H9 (cell line): ENCODE data around the gene XPR1. TPM values are rescaled to one million over a fixed set of nuclear protein-coding genes. Genes with fewer than 3 reads are reported as not detected.

Experiments
- DNase-seq: peaks from one replicate; pipeline ENCODE4 v3.0.0-alpha.2; 2017
- H2AFZ ChIP-seq: one replicate; pipeline ENCODE4 v1.6.1; 2013; ENCODE audit warnings: mild to moderate bottlenecking, low read length, control low read depth, moderate library complexity
- H2AK5ac ChIP-seq: 2 replicates; pipeline ENCODE4 v1.6.1; 2013; ENCODE audit warnings: low read length, control low read depth, mixed read lengths; ENCODE audit not compliant: insufficient read length
- H2BK120ac ChIP-seq: one replicate; pipeline ENCODE4 v1.6.1; 2013; ENCODE audit warnings: low read depth, mild to moderate bottlenecking, low read length, control low read depth, inconsistent platforms; ENCODE audit not compliant: poor library complexity, severe bottlenecking
- H2BK12ac ChIP-seq: 2 replicates; pipeline ENCODE4 v1.6.1; 2013; ENCODE audit warnings: low read length, control low read depth, mixed read lengths, low read depth; ENCODE audit not compliant: insufficient read length
- H2BK15ac ChIP-seq: 2 replicates; pipeline ENCODE4 v1.6.1; 2013; ENCODE audit warnings: low read depth, low read length, control low read depth
- H2BK20ac ChIP-seq: one replicate; pipeline ENCODE4 v1.6.1; 2013; ENCODE audit warnings: low read depth, mild to moderate bottlenecking, low read length, control low read depth, inconsistent platforms; ENCODE audit not compliant: poor library complexity, severe bottlenecking
- H2BK5ac ChIP-seq: 2 replicates; pipeline ENCODE4 v1.6.1; 2013; ENCODE audit warnings: low read length, control low read depth, mixed read lengths; ENCODE audit not compliant: insufficient read length
- H3K14ac ChIP-seq: 2 replicates; pipeline ENCODE4 v1.6.1; 2013; ENCODE audit warnings: low read length, control low read depth; ENCODE audit not compliant: insufficient read depth
- H3K18ac ChIP-seq: 2 replicates; pipeline ENCODE4 v1.6.1; 2013; ENCODE audit warnings: low read depth, mild to moderate bottlenecking, mixed read lengths, low read length, control low read depth; ENCODE audit not compliant: insufficient read length
- H3K23ac ChIP-seq: 2 replicates; pipeline ENCODE4 v1.6.1; 2013; ENCODE audit warnings: low read length, control low read depth, mixed read lengths, low read depth; ENCODE audit not compliant: insufficient read length
- H3K23me2 ChIP-seq: 2 replicates; pipeline ENCODE4 v1.6.1; 2013; ENCODE audit warnings: low read depth, mild to moderate bottlenecking, mixed read lengths, low read length, control low read depth; ENCODE audit not compliant: insufficient read length, poor library complexity, severe bottlenecking
- H3K27ac ChIP-seq: 2 replicates; pipeline ENCODE4 v1.5.1; 2013; ENCODE audit warnings: low read length, control low read depth, mixed read lengths, low read depth; ENCODE audit not compliant: insufficient read length
- H3K27me3 ChIP-seq: 2 replicates; pipeline ENCODE4 v1.6.1; 2013; ENCODE audit warnings: low read length, control low read depth, inconsistent platforms; ENCODE audit not compliant: insufficient read depth
- H3K4ac ChIP-seq: 2 replicates; pipeline ENCODE4 v1.6.1; 2013; ENCODE audit warnings: low read depth, mild to moderate bottlenecking, control low read depth, inconsistent platforms, low read length, moderate library complexity
- H3K4me1 ChIP-seq: 2 replicates; pipeline ENCODE4 v1.6.1; 2013; ENCODE audit warnings: low read length, control low read depth, inconsistent platforms; ENCODE audit not compliant: insufficient read depth
- H3K4me2 ChIP-seq: 2 replicates; pipeline ENCODE4 v1.6.1; 2013; ENCODE audit warnings: low read length, control low read depth, mixed read lengths; ENCODE audit not compliant: insufficient read length, insufficient read depth
- H3K56ac ChIP-seq: 2 replicates; pipeline ENCODE4 v1.6.1; 2013; ENCODE audit warnings: low read depth, mild to moderate bottlenecking, mixed read lengths, low read length, control low read depth; ENCODE audit not compliant: insufficient read length
- H3K79me1 ChIP-seq: 2 replicates; pipeline ENCODE4 v1.6.1; 2013; ENCODE audit warnings: low read depth, mild to moderate bottlenecking, moderate library complexity, low read length, control low read depth, inconsistent platforms; ENCODE audit not compliant: insufficient read depth, poor library complexity, severe bottlenecking
- H3K79me2 ChIP-seq: 2 replicates; pipeline ENCODE4 v1.6.1; 2013; ENCODE audit warnings: low read length, control low read depth, inconsistent platforms; ENCODE audit not compliant: insufficient read depth
- H3K9ac ChIP-seq: 2 replicates; pipeline ENCODE4 v1.6.1; 2013; ENCODE audit warnings: low read length, control low read depth, mixed read lengths; ENCODE audit not compliant: insufficient read length; ENCODE audit errors: extremely low read depth
- H3K9me3 ChIP-seq: one replicate; pipeline ENCODE4 v1.6.1; 2013; ENCODE audit warnings: low read depth, low read length, inconsistent platforms; ENCODE audit not compliant: control insufficient read depth
- H3T11ph ChIP-seq: one replicate; pipeline ENCODE4 v1.6.1; 2013; ENCODE audit warnings: mild to moderate bottlenecking, low read length, control low read depth, inconsistent platforms
- H4K20me1 ChIP-seq: one replicate; pipeline ENCODE4 v1.6.1; 2013; ENCODE audit not compliant: control insufficient read depth, insufficient read length, insufficient read depth
- H4K5ac ChIP-seq: 2 replicates; pipeline ENCODE4 v1.6.1; 2013; ENCODE audit warnings: low read depth, mild to moderate bottlenecking, mixed read lengths, low read length, control low read depth; ENCODE audit not compliant: insufficient read length
- H4K8ac ChIP-seq: replicated peaks from 2 replicates; pipeline ENCODE4 v1.6.1; 2013; ENCODE audit warnings: low read length, control low read depth, mixed read lengths, low read depth; ENCODE audit not compliant: insufficient read length
- H4K91ac ChIP-seq: 2 replicates; pipeline ENCODE4 v1.6.1; 2013; ENCODE audit warnings: low read depth, mild to moderate bottlenecking, moderate library complexity, mixed read lengths, low read length, control low read depth; ENCODE audit not compliant: insufficient read length
- H3K27ac Mint-ChIP-seq, 3 experiments: 2 replicates in 2 of 3; 3 replicates in 1 of 3; pipeline ENCODE4 v1.8.0; 2020 to 2021; ENCODE audit warnings: mixed read lengths in 3 of 3, mild to moderate bottlenecking in 1 of 3, moderate library complexity in 1 of 3
- H3K27me3 Mint-ChIP-seq: 2 replicates; pipeline ENCODE4 v1.8.0; 2021; ENCODE audit warnings: low read depth, mild to moderate bottlenecking, moderate library complexity, mixed read lengths
- H3K36me3 Mint-ChIP-seq, 3 experiments: 2 replicates in 2 of 3; 3 replicates in 1 of 3; pipeline ENCODE4 v1.8.0; 2020 to 2021; ENCODE audit warnings: low read depth in 3 of 3, mixed read lengths in 3 of 3; ENCODE audit not compliant: insufficient read depth in 1 of 3
- H3K4me1 Mint-ChIP-seq, 2 experiments: 2 replicates each; pipeline ENCODE4 v1.8.0; 2020; ENCODE audit warnings: mixed read lengths in 2 of 2
- H3K4me3 Mint-ChIP-seq, 2 experiments: 2 replicates in 1 of 2; 3 replicates in 1 of 2; pipeline ENCODE4 v1.8.0; 2020 to 2021; ENCODE audit warnings: mild to moderate bottlenecking in 2 of 2, mixed read lengths in 2 of 2, moderate library complexity in 1 of 2
- H3K9me3 Mint-ChIP-seq, 2 experiments: 2 replicates in 1 of 2; 3 replicates in 1 of 2; pipeline ENCODE4 v1.8.0; 2020; ENCODE audit warnings: mild to moderate bottlenecking in 2 of 2, mixed read lengths in 2 of 2, moderate library complexity in 1 of 2
- CTCF ChIP-seq: fragments of 200-600 bp; sonication (generic); conservative IDR thresholded peaks from 3 replicates; pipeline ENCODE4 v1.8.0; 2021; ENCODE audit warnings: antibody characterized with exemption, mild to moderate bottlenecking
- WGBS: extraction: QIAGEN DNeasy Blood & Tissue Kit; methylation state at CpG from one replicate; pipeline ENCODE4 v1.1.7; 2013; ENCODE audit warnings: missing lambda C conversion rate, low lambda C conversion rate, mixed read lengths; ENCODE audit not compliant: insufficient read length; ENCODE audit errors: extremely low coverage; 5-methylcytosine and 5-hydroxymethylcytosine counted together
- total RNA-seq: library from RNA; stranded (reverse); gene quantifications from 2 replicates; pipeline ENCODE4 v1.2.1, GENCODE V29; 2021

The XPR1 gene
- total RNA-seq, 1 experiment from 2014 or later, result 34.1 TPM

- H3K79me2 ChIP-seq, result no peaks in the 10 kb centered on the region; the same call in 1 of the 2 replicates
- H2BK15ac ChIP-seq, result no peak overlapping the region
- H3K4me1 ChIP-seq, result no peaks in the 10 kb centered on the region
- H3K56ac ChIP-seq, result no peak overlapping the region
- Mint-ChIP-seq H3K9me3 (peaks cover 7 to 9% of the 10 kb centered on the region in 2 experiments), H3K27ac (peak overlapping the region in 2 of 3 experiments; percentile 50 to 78; a peak in 3 of 7 replicates), H3K27me3 (no peaks in the 10 kb centered on the region), H3K4me1 (peaks cover 25 to 30% of the 10 kb centered on the region in 2 experiments), H3K36me3 (peaks cover 1 to 13% (median 9%) of the 10 kb centered on the region in 3 experiments; a peak in 5 of 7 replicates), H3K4me3 (no peak overlapping the region; a peak in 1 of 5 replicates)
- no peaks in the 10 kb centered on the region for H3K79me1 ChIP-seq
- no peak overlapping the region for H3K9ac ChIP-seq
- H3K4ac ChIP-seq, result no peak overlapping the region
- no peak for DNase-seq
- no peak overlapping the region for H2BK20ac ChIP-seq
- H3T11ph ChIP-seq, result no peak overlapping the region
- H3K23ac ChIP-seq, result no peak overlapping the region
- no CpG with 5 or more reads among the region's 1 CpG for WGBS
- no peaks in the 10 kb centered on the region for H3K23me2 ChIP-seq
- no peaks in the 10 kb centered on the region for H3K9me3 ChIP-seq
- no peak overlapping the region for H3K14ac ChIP-seq
- H3K4me2 ChIP-seq, result no peak overlapping the region
- H4K91ac ChIP-seq, result no peak overlapping the region
- H4K8ac ChIP-seq, result no peak overlapping the region
- H2BK5ac ChIP-seq, result no peak overlapping the region
- no peak overlapping the region for H3K27ac ChIP-seq
- no peak for TF ChIP-seq CTCF
- no peaks in the 10 kb centered on the region for H3K27me3 ChIP-seq
- no peak overlapping the region for H4K5ac ChIP-seq
- H3K18ac ChIP-seq, result no peak overlapping the region
- no peak overlapping the region for H2BK12ac ChIP-seq
- no peaks in the 10 kb centered on the region for H4K20me1 ChIP-seq
- H2BK120ac ChIP-seq, result no peak overlapping the region
- H2AFZ ChIP-seq, result no peak overlapping the region
- no peak overlapping the region for H2AK5ac ChIP-seq
These were observed 43.0 kb downstream of the XPR1 start for GRCh38 chr1:180674603-180675530.
